Gastroesophageal sphincter (tissue), 4 donors: ENCODE measurements around the gene HMOX1. TPM values are rescaled to one million over a fixed set of nuclear protein-coding genes. Genes with fewer than 3 reads are reported as not detected.

Experiments used
- ATAC-seq: fragments of 150-250 bp; one replicate; pipeline ENCODE4 v1.9.1; 2016; ENCODE audit warnings: mild to moderate bottlenecking, moderate library complexity
- H3K27ac ChIP-seq, 4 donors: fragments of 200-600 bp; sonication (generic) in 3 of 4; 1 replicate in 3 of 4; 2 replicates in 1 of 4; pipeline ENCODE4 v1.5.1; 2016 to 2019
- H3K27me3 ChIP-seq: fragments of 200-600 bp; sonication (generic); one replicate; pipeline ENCODE4 v1.5.1; 2019
- H3K36me3 ChIP-seq, 2 donors: fragments of 200-600 bp; sonication (generic); one replicate each; pipeline ENCODE4 v1.5.1; 2019; ENCODE audit warnings: control low read depth in 1 of 2
- H3K4me1 ChIP-seq, 3 donors: fragments of 200-600 bp; sonication (generic); 1 replicate in 2 of 3; 2 replicates in 1 of 3; pipeline ENCODE4 v1.5.1; 2016 to 2019; ENCODE audit warnings: control low read depth in 2 of 3
- H3K4me3 ChIP-seq, 2 donors: fragments of 200-600 bp; sonication (generic); one replicate each; pipeline ENCODE4 v1.5.1; 2019; ENCODE audit warnings: mild to moderate bottlenecking in 1 of 2, moderate library complexity in 1 of 2
- H3K9me3 ChIP-seq, 3 donors: fragments of 200-600 bp; sonication (generic); one replicate each; pipeline ENCODE4 v1.5.1; 2017 to 2019; ENCODE audit warnings: control low read depth in 2 of 3
- EP300 ChIP-seq: sonication (generic); formaldehyde crosslinking; IDR thresholded peaks from one replicate; pipeline ENCODE4 v1.6.1; 2017; ENCODE audit warnings: antibody characterized with exemption, mild to moderate bottlenecking
- POLR2A ChIP-seq, 2 donors: fragments of 450-650 bp; IDR thresholded peaks; one replicate each; pipeline ENCODE4 v1.6.1; 2017; ENCODE audit warnings: antibody characterized with exemption in 2 of 2, mild to moderate bottlenecking in 2 of 2, moderate library complexity in 1 of 2
- POLR2AphosphoS5 ChIP-seq: sonication (generic); formaldehyde crosslinking; IDR thresholded peaks from one replicate; pipeline ENCODE4 v1.6.1; 2017; ENCODE audit warnings: antibody characterized with exemption
- WGBS, 2 donors: methylation state at CpG; one replicate each; pipeline ENCODE4 v1.1.5; 2018; ENCODE audit warnings: low coverage in 1 of 2; 5-methylcytosine and 5-hydroxymethylcytosine counted together
- total RNA-seq, 4 donors: library from RNA; depleted of rRNA; stranded (reverse); fragments of >200 nt; gene quantifications; one replicate each; pipeline ENCODE4 v1.1.0, GENCODE V29; 2016
- TF ChIP-seq, protein P1 (sequence below), 4 experiments: fragments of 200-600 bp in 2 of 4; fragments of 450-650 bp in 2 of 4; sonication (generic) in 1 of 4; IDR thresholded peaks; one replicate each; pipeline ENCODE4 v1.5.1; 2017 to 2019; ENCODE audit warnings: antibody characterized with exemption in 4 of 4, mild to moderate bottlenecking in 2 of 4, moderate library complexity in 2 of 4

HMOX1 gene
- total RNA-seq, 4 donors from 2014 or later, result 3.0 to 317 (median 12.7) TPM

DNA sequence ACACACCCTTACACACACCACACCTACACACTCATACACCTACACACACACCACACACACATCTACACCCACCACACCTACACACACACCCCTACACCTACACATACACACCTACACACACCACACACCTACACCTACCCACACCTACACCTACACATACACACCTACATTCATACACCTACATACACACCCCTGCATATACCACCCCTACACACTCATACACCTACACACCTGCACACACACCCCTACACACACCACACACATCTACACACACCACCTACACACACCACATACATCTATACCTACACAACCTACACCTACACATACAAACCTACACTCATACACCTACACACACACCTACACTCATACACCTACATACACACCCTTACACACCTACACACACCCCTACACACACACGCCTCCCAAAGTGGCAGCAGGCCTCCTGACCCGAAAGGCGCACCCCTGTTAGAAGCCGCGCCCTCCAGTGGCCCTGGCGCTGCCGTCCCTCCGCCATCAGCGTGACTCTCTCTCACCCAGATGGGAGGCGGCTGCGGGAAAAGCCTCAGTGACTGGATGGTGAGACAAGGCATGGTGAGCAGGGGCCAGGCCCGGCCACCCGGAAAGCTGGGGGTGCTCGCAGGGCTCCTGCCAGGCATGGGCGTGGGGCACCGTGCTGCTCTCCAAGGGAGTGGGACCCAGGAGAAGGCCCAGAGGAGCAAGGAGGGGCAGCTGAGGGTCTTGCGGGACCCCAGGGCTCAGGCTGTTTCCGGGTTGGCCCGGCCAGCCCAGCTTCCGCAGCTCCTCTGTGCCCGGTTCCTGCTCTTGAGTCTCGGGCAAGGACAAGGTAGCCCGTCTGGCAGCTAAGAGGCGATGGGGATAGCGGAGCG is 37.0 kb upstream of the HMOX1 start:
- TF ChIP-seq POLR2A (IDR thresholded peaks at IDR 0.05) (no peak), EP300 (no peak), POLR2AphosphoS5 (no peak)
- TF ChIP-seq, protein P1, sequence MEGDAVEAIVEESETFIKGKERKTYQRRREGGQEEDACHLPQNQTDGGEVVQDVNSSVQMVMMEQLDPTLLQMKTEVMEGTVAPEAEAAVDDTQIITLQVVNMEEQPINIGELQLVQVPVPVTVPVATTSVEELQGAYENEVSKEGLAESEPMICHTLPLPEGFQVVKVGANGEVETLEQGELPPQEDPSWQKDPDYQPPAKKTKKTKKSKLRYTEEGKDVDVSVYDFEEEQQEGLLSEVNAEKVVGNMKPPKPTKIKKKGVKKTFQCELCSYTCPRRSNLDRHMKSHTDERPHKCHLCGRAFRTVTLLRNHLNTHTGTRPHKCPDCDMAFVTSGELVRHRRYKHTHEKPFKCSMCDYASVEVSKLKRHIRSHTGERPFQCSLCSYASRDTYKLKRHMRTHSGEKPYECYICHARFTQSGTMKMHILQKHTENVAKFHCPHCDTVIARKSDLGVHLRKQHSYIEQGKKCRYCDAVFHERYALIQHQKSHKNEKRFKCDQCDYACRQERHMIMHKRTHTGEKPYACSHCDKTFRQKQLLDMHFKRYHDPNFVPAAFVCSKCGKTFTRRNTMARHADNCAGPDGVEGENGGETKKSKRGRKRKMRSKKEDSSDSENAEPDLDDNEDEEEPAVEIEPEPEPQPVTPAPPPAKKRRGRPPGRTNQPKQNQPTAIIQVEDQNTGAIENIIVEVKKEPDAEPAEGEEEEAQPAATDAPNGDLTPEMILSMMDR (IDR thresholded peaks at IDR 0.05), result no peak
- H3K36me3 ChIP-seq, result peaks cover 0 to 97% of the 10 kb centered on the region in 2 donors
- no peaks in the 10 kb centered on the region for H3K27me3 ChIP-seq
- 96% methylated on average over 5 of the region's 26 CpGs; no CpG with 5 or more reads in 1 of the 2 donors for WGBS, 2 donors
- no peak for ATAC-seq
- H3K4me3 ChIP-seq, result no peak overlapping the region
- no peak overlapping the region for H3K27ac ChIP-seq
- H3K4me1 ChIP-seq, result no peaks in the 10 kb centered on the region
- H3K9me3 ChIP-seq, result no peaks in the 10 kb centered on the region

DNA sequence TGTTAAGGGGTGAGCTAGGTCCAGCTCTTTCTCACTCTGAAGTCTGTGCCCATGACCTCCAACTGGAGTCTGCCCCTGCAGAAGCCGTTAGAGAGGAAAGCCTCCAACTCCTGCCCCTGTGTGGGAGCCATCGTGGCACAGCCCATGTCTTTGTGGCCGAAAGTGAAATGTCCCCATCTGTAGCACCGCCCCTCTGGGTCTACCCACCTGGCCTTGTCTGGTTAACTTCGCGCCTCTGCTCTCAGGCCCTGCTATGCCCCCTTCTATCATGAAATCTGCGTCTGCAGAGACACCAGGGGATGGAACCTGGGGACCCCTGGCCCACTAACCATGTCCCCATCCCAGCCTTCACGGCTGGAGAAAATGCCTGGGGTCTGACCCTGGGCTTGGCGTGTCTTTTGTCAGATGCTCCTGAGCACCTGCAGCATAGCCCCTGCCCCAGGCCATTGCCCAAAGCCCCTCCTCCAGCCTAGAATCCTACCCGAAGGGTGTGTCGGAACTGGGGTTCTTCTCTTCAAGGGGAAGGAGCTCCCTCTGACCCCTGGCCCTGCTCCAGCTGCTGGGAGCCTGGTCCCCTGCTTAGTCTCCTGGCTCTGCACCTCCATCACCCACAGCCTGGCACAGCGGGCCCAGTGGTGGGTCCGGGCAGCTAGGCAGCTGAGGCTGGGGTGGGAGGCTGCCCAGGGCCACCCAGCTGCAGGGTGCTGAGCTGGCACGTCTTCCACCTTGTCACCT is 35.8 kb upstream of the HMOX1 start:
- TF ChIP-seq POLR2A (IDR thresholded peaks at IDR 0.05) (no peak), EP300 (no peak), POLR2AphosphoS5 (no peak)
- TF ChIP-seq, protein P1 (IDR thresholded peaks at IDR 0.05), result no peak
- Histone ChIP-seq H3K4me3 (no peak overlapping the region), H3K27me3 (no peaks in the 10 kb centered on the region), H3K36me3 (peaks cover 0 to 87% of the 10 kb centered on the region in 2 donors), H3K27ac (no peak overlapping the region), H3K9me3 (no peaks in the 10 kb centered on the region), H3K4me1 (peaks cover 0 to 9% (median 0%) of the 10 kb centered on the region in 3 donors)
- 70 to 83% methylated on average over 2 to 6 of the region's 14 CpGs for WGBS, 2 donors
- no peak for ATAC-seq

DNA sequence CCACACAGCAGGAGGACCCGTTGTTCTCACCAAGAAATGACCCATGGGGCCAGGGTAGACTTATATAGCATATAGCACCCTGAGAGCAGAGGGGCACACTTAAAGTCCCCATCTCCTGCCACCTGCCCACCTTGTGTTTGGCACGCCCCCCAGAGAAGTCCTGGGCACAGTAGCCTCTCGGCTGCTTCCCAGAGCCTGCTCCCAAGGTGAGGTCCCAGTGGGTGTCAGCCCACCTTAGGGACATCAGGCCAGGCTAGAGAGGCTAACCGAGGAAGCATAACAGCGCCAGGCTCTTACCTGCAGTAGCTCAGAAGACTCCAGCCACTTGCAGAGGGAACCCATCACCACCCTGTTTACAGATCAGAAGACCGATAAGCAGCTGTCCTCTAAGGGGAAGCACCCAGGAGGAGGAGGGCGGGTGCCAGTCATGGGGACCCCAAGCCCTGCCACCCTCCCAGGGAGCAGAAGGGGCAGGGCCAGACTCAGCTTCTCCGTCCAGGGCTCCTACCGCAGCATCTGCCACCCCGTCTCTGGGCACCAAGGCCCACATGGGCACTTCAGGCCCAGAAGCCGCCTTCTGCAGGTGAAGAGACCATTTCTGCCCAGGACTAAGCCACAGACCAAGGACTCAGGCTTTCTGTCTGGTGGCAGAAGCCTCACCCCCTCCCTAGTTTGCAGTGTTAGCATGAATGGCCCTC is 34.9 kb upstream of the HMOX1 start:
- H3K27me3 ChIP-seq, result no peaks in the 10 kb centered on the region
- H3K4me3 ChIP-seq, result no peak overlapping the region
- H3K27ac ChIP-seq, result no peak overlapping the region
- no CpG with 5 or more reads among the region's 11 CpGs for WGBS, 2 donors
- no peak for ATAC-seq
- peaks cover 0 to 16% (median 4%) of the 10 kb centered on the region in 3 donors for H3K4me1 ChIP-seq
- H3K36me3 ChIP-seq, result peaks cover 0 to 79% of the 10 kb centered on the region in 2 donors
- H3K9me3 ChIP-seq, result no peaks in the 10 kb centered on the region
- no peak for TF ChIP-seq EP300
- TF ChIP-seq, protein P1 (IDR thresholded peaks at IDR 0.05), result no peak

DNA sequence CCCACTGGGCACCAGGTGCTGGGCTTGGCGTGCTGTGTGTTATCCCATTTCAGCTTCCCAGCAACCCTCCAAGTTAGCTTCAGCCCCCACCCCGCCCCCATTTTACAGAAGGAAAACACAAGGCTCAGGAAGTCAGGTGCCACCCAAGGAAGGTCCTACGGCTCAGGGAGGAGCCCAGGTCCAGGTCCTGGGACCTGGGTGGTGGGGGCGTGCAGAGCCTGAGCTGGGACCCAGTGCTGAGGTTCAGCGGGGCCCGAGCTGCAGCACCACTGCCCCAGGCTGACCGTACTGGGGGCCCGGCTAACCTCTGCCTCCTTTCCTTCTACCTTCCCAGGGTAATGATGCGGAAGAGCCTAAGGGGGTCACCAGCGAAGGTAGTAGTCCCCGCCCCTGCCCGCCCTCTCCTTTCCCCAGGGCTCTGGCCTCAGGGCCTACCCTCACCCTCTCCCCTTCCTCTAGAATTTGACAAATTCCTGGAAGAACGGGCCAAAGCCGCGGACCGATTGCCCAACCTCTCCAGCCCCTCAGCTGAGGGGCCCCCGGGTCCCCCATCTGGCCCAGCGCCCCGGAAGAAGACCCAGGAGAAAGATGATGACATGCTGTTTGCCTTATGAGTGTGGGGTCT is 34.2 kb upstream of the HMOX1 start:
- Histone ChIP-seq H3K4me3 (no peak overlapping the region), H3K27ac (no peak overlapping the region), H3K4me1 (peaks cover 0 to 24% (median 4%) of the 10 kb centered on the region in 3 donors), H3K27me3 (no peaks in the 10 kb centered on the region), H3K9me3 (no peaks in the 10 kb centered on the region), H3K36me3 (peaks cover 0 to 72% of the 10 kb centered on the region in 2 donors)
- WGBS, 2 donors, result 80% methylated on average over 2 of the region's 19 CpGs; no CpG with 5 or more reads in 1 of the 2 donors
- ATAC-seq, result no peak
- TF ChIP-seq EP300 (no peak), POLR2A (IDR thresholded peaks at IDR 0.05) (no peak), POLR2AphosphoS5 (no peak)
- TF ChIP-seq, protein P1 (IDR thresholded peaks at IDR 0.05), result no peak
